CD4-positive, alpha-beta T cell treated with Interleukin-15 for 4 hours (primary cell): ENCODE data around the gene TLX1.
"Not testable (repeated sequence)": the region's sequence is repeated elsewhere in the genome, so short reads cannot be mapped to it uniquely, and the experiment has no call there.

Experiments used
- DNase-seq: peaks from one replicate; pipeline ENCODE4 v3.0.0-alpha.2; 2020; ENCODE audit warnings: low spot score

Gene TLX1

DNA sequence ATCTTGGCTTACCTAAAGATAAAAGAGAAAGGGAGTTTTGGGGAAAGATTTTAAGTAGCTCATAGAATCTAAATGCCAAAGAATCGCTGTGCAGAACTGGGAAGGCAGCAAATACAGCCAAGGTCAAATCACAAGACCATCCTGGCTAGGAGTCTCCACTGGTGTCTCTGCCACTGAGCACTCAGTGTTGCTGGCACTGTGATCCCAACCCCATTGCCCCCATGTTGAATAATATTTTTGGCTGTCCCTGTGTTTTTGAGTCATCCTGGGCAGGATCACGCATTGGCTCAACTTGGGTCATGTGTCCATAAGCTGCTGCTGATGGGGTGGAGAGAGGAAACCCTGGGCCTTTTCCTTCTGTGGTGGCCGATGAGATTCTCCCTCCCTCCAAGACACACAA, 21.2 kb downstream of the TLX1 start:
- DNase-seq, result no peak

DNA sequence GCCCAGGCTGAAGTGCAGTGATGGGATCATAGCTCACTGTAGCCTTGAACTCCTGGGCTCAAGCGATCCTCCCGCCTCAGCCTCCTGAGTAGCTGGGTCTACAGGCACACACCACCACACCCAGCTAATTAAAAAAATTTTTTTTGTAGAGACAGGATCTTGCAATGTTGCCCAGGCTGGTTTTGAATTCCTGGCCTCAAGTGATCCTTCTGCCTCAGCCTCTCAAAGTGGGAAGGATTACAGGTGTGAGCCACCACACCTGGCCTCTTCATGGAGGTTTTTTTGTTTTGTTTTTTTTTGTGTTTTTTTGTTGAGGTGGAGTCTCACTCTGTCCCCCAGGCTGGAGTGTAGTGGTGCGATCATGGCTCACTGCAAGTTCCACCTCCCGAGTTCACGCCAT, 23.4 kb downstream of the TLX1 start:
- DNase-seq, result not testable (repeated sequence)

DNA sequence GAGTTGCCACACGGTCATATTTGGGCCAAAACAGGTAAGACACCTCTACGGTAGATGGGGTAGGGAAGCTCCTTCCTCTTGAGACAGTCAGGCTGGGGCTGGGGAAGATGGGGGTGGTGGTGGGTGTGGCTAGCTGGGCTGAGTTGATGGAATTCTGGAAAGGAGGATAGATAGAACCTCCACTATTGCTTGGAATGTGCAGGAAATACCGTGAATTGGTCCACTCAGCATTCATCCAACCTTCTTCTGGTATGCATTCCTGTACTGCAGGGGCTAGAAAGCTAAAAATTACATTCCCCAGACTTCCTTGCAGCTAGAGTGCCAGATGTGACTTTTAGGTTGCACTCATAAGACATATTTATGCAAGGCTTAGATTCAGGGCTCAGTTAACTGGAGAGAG, 24.8 kb downstream of the TLX1 start:
- DNase-seq, result no peak

DNA sequence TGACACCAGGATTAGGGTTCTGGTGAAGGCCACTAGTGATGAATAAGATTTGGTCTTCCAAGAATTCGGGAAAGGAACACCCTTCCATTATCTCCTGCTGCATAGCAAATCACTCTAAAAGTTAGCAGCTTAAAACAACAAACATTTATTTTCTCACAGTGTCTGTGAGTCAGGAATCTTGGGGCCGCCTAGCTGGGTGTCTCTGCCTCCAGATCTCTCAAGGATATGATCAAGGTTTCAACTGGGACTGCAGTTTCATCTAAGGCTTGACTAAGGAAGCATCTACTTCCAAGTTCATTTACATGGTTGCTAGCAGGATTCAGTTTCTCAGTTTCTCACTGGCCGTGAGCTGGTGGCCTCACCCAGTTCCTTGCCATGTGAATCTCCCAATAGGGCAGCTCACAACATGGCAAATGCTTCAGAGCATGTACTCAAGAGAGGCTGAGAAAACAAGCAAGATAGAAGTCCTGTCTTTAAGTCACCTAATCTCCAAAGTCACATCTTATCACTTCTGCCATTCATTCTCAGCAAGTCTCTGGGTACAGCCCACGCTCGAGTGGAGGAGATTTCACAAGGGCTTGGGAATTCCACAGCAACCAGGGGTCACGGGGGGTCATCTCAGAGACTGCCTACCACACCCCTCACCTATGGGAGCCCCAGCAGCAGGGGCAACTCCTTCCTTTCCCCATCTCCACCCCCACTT, 26.8 kb downstream of the TLX1 start:
- DNase-seq, result no peak

DNA sequence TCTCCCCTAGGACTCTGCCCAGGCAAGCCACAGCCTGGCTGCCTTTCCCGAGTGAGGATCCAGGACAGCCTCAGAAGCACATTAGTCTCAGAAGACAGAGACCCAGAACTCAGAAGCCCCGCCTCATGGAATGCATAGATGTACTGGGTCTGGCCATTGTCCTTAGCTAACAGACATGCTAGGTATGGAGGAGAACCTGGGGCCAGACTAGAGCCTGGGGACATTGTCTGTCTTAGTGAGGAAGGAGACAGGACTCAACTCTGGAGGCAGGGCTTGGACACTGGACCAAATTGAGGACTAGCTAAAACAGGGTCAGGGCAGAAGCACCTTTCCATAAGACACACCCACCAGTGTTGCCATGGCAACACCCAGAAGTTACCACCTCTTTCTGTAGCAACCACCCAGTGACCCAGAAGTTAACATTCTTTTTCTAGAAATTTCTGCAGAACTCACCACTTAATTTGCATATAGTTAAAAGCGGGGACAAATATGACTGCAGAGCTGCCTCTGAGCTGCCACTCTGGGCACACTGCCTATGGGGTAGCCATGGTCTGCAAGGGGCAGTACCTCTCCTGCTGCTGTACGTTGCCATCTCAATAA, 27.5 kb downstream of the TLX1 start:
- no peak for DNase-seq

DNA sequence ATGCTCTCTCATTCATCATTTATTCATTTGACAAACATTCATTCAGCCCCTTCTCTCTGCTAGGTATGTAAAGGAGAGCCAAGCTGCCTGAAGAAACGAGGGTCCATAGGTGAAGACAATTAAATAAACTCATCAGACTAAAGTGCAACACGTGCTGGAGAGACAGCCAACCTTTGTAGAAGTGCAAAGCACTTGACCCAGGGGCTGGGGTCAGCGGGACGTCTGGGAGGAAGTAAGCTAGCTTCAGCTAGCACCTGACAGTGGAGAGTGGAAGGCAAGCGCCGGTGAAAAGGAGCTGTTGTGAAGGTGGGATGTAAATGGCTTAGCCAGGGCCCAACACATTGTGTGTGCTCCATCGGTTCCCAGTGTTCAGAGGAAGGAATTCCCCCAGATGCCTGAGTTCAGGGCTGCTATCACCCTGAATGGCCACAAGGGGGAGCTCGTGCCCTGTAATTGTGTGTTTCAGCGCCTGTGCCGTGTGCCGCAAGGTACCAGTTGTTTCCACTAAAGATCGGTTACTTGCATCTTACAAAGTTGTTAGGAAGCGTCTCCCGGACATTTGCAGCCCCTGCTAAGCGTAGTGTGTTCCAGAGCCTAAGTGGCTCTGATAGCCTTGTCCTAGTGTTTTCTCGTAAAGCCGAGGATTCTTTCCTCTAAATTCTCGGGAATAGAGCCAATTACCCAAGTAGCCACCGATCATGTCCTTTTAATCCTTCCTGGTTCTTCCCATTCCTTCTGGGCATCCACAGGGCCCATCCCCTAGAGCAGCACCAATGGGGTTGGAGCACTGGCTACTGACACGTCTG, 30.6 kb downstream of the TLX1 start:
- peak; percentile 70 for DNase-seq

DNA sequence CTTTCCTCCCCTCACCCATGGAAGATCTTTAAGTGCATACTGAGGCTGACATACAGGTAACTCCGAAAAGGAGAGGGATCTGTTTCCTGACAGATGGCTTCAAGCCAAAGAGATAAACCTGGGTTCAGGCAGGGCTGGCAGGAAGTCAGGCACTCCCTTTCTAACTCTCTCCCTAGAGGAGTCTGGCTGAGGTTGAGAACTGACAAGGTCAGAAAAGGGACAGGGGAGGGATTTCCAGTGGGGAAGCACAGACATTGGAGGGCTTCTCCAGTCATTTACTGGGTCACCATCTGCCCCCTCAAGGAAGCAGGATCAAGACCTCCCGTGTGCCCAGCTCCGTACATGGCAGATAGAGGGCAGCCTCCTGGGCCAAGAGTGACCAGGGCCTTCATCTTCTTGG, 31.6 kb downstream of the TLX1 start:
- DNase-seq, result no peak

DNA sequence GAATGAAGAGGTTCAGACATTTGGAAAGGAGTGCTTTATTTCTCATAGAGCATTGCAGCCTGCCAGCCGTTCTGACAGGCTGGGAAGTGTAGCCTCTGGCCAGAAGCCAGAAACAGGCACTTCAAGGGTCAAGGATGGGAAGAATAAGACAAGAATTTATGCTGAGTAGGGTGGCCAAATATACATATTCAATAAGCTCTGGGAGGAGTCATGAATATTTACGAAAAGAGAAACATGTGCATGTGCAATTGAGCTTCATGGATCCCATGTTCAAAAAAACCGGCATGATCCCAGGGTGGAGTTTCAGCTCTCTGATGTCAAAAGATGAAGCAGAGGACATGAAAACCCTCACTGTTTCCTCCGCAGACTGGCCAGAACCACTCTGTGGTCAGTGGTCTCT, 32.9 kb downstream of the TLX1 start:
- no peak for DNase-seq

DNA sequence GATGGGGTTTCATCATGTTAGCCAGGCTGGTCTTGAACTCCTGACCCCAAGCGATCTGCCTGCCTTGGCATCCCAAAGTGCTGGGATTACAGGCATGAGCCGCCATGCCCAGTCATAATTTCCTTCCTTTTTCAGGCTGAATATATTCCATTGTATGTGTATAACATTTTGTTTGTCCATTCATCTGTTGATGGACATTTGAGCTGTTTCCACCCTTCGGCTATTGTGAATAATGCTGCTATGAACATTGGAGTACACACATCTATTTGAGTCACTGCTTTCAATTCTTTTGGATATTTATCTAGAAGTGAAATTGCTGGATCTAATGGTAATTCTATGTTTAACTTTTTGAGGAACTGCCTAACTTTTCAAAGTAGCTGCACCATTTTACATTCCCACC, 34.6 kb downstream of the TLX1 start:
- no peak for DNase-seq

DNA sequence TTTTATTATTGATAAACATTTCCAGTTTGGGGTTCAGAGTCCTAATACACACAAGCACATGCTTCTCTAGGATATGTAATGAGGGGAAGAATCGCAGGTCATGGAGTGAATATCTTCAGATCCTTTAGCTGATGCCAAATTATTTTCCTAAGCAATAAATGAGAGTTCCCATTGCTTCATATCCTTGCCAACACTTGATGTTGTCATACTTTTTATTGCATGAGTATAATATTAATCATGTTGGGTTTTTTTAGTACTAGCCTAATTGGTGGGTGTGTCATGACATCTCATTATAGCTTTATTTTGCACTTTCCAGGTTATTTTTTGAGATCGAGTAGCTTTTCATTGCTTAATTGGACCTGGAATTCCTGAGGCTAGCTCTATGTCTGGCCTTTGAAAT, 35.3 kb downstream of the TLX1 start:
- DNase-seq, result no peak

DNA sequence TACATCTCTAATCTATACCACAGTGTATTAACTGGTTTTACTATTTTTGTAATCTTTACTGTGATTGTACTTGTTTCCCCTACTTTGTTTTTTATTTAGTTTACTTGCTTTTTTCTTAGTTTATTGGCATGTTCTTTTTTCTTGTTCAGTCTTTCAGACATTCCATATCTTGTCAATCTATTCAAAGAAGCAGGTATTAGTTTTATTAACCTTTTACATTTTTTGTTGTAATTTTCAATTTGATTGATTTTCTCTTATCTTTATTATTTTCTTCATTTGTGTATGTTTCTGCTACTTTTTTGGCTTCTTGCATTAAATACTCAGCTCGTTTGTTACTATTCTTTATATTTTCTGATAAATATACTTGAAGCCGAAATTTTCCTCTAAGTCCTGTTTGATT, 41.6 kb downstream of the TLX1 start:
- DNase-seq, result no peak

DNA sequence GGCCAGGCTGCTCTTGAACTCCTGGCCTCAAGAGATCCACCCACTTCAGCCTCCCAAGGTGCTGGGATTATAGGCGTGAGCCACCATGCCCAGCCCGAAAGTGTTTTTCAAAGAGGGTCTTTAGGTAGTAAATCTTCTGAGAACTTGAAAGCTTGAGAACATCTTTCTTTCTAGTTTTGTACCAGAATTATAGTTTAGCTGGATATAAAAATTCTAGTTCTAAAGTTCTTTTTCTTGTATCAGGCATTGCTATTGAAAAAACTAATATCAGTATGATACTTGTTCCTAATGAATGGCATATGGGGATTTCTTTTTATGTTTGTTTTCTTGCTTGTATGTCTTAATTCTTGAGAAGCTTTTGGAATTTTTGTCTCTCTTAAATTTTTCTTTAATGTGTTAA, 43.2 kb downstream of the TLX1 start:
- no peak for DNase-seq

DNA sequence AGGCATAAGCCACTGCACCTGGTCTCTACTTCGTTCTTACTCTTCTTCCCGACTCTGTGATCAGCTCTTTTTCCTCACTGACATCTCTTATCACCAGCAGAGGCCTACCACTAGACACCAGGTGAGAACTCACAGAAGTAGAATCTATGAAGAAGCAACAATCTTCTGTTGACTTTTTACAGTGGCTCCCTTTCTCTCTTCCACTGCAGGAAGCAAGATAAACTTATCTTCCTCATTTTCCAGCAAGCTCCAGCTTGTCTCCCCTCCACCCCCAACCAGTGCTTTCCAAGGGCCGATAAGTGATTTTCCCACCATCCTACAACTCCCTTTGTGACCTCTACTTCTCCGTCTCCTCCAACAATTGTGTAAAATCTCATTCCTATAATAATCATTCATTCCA, 45.5 kb downstream of the TLX1 start:
- no peak for DNase-seq

DNA sequence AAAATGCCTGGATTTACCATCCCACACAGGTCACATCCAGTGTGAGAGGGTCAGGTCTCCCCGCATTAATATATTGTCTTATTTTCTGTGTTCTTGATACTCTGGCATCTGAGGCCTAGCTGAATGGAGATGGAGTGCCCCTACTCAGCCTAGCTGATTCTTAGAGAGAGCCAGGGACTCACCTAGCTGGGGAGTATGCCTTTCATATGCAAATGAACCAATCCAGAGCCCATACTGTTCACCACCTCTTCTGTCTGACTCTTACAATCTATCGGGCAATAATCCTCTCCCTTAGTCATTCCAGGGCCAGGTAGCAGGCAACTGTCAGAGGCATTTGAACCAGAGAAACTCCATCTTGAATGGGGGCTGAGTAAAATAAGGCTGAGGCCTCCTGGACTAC, 51.8 kb downstream of the TLX1 start:
- DNase-seq, result no peak

DNA sequence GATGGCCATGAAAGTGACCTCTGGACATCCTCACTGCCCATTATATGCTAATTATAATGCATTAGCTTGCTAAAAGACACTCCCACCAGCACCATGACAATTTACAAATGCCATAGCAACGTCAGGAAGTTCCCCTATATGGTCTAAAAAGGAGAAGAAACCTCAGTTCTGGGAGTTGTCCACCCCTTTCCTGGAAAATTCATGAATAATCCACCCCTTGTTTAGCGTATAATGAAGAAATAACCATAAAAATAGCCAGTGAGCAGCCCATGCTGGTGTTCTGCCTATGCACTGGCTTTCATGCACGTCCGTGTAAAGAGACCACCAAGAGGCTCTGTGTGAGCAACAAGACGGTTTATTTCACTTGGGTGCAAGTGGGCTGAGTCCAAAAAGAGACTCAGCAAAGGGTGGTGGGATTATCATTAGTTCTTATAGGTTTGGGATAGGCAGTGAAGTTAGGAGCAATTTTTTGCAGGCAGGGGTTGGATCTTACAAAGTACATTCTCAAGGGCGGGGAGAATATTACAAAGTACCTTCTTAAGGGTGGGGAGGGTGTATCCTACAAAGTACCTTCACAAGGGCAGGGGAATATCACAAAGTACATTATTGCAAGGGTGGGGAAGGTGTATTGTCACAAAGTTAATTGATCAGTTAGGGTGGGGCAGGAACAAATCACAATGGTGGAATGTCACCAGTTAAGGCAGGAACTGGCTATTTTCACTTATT, 52.5 kb downstream of the TLX1 start:
- no peak for DNase-seq
